Neural cell (in vitro differentiated cells): Measurements from ENCODE around the gene GDPD4. TPM values are rescaled to one million over a fixed set of nuclear protein-coding genes. Genes with fewer than 3 reads are reported as not detected.

ENCODE experiments used
- H2AFZ ChIP-seq: fragments of 200-600, 300-800 bp; sonication (generic), shearing (Covaris generic); 2 replicates; pipeline ENCODE4 v1.6.0; 2014; ENCODE audit warnings: low read depth, mild to moderate bottlenecking, antibody characterized with exemption, low read length, moderate library complexity
- H3F3A ChIP-seq: fragments of 200-600 bp; shearing (Covaris generic); 2 replicates; pipeline ENCODE4 v1.6.1; 2016; ENCODE audit warnings: mild to moderate bottlenecking, moderate library complexity, mixed read lengths, antibody characterized with exemption, low read length; ENCODE audit not compliant: insufficient read depth, poor library complexity, severe bottlenecking
- H3K27ac ChIP-seq: fragments of 200-600, 300-800 bp; sonication (generic), shearing (Covaris generic); 2 replicates; pipeline ENCODE4 v1.5.1; 2014; ENCODE audit warnings: mild to moderate bottlenecking, low read length, moderate library complexity
- H3K27me3 ChIP-seq: fragments of 300-800, 200-600 bp; sonication (generic), shearing (Covaris generic); 2 replicates; pipeline ENCODE4 v1.6.0; 2014; ENCODE audit warnings: mild to moderate bottlenecking, low read depth, low read length, moderate library complexity; ENCODE audit not compliant: insufficient read depth
- H3K36me3 ChIP-seq: fragments of 300-800, 200-600 bp; sonication (generic), shearing (Covaris generic); 2 replicates; pipeline ENCODE4 v1.5.1; 2014; ENCODE audit warnings: mild to moderate bottlenecking, antibody characterized with exemption, low read length, moderate library complexity; ENCODE audit not compliant: insufficient read depth
- H3K4me2 ChIP-seq: fragments of 300-800, 200-600 bp; sonication (generic), shearing (Covaris generic); 2 replicates; pipeline ENCODE4 v1.6.0; 2014; ENCODE audit warnings: mild to moderate bottlenecking, low read length
- H3K4me3 ChIP-seq: fragments of 300-800, 200-600 bp; sonication (generic), shearing (Covaris generic); 2 replicates; pipeline ENCODE4 v1.5.1; 2014; ENCODE audit warnings: mild to moderate bottlenecking, low read length, moderate library complexity
- H3K79me2 ChIP-seq: fragments of 200-600 bp; shearing (Covaris generic); replicated peaks from 2 replicates; pipeline ENCODE4 v1.6.0; 2014; ENCODE audit warnings: mild to moderate bottlenecking, low read length, moderate library complexity; ENCODE audit not compliant: insufficient read depth
- H3K9ac ChIP-seq: fragments of 300-800, 200-600 bp; sonication (generic), shearing (Covaris generic); 2 replicates; pipeline ENCODE4 v1.6.1; 2016; ENCODE audit warnings: mild to moderate bottlenecking, low read length, mixed read lengths
- H3K9me2 ChIP-seq: fragments of 200-600 bp; shearing (Covaris generic); 2 replicates; pipeline ENCODE4 v1.6.1; 2016; ENCODE audit warnings: mild to moderate bottlenecking, low read length, mixed read lengths; ENCODE audit not compliant: insufficient read depth
- H3K9me3 ChIP-seq: fragments of 200-600, 300-800 bp; sonication (generic), shearing (Covaris generic); 2 replicates; pipeline ENCODE4 v1.6.1; 2016; ENCODE audit warnings: mild to moderate bottlenecking, mixed run types, low read length, moderate library complexity, mixed read lengths
- H4K20me1 ChIP-seq: fragments of 200-600 bp; shearing (Covaris generic); 2 replicates; pipeline ENCODE4 v1.6.1; 2016; ENCODE audit warnings: mild to moderate bottlenecking, mixed run types; ENCODE audit not compliant: insufficient read depth
- CTCF ChIP-seq: fragments of 450-650 bp; IDR thresholded peaks from 2 replicates; pipeline ENCODE4 v1.5.1; 2014; ENCODE audit warnings: antibody characterized with exemption, mild to moderate bottlenecking, moderate library complexity; ENCODE audit not compliant: poor library complexity, severe bottlenecking
- EP300 ChIP-seq: fragments of 450-650 bp; conservative IDR thresholded peaks from 2 replicates; pipeline ENCODE4 v1.6.1; 2014; ENCODE audit warnings: antibody characterized with exemption, mild to moderate bottlenecking, moderate library complexity; ENCODE audit not compliant: poor library complexity, severe bottlenecking
- EZH2 ChIP-seq: fragments of 200-600, 300-800 bp; shearing (Covaris generic), sonication (generic); IDR thresholded peaks from 2 replicates; pipeline ENCODE4 v1.6.1; 2014; ENCODE audit warnings: antibody characterized with exemption, low read length, borderline replicate concordance, mild to moderate bottlenecking; ENCODE audit not compliant: insufficient read depth, poor library complexity, severe bottlenecking
- MXI1 ChIP-seq: fragments of 450-650 bp; conservative IDR thresholded peaks from 2 replicates; pipeline ENCODE4 v1.6.1; 2014; ENCODE audit warnings: antibody characterized with exemption, mild to moderate bottlenecking; ENCODE audit not compliant: poor library complexity, severe bottlenecking
- POLR2AphosphoS5 ChIP-seq: IDR thresholded peaks from 2 replicates; pipeline ENCODE4 v1.6.1; 2012
- RAD21 ChIP-seq: fragments of 450-650 bp; conservative IDR thresholded peaks from 2 replicates; pipeline ENCODE4 v1.6.1; 2014; ENCODE audit warnings: antibody characterized with exemption, mild to moderate bottlenecking, moderate library complexity
- SMC3 ChIP-seq: fragments of 450-650 bp; conservative IDR thresholded peaks from 2 replicates; pipeline ENCODE4 v1.6.1; 2014; ENCODE audit warnings: antibody characterized with exemption, mild to moderate bottlenecking, moderate library complexity; ENCODE audit not compliant: poor library complexity
- TAF1 ChIP-seq: IDR thresholded peaks from 2 replicates; pipeline ENCODE4 v1.6.1; 2012; ENCODE audit warnings: low read depth
- polyA minus RNA-seq: library from RNA; depleted of rRNA, polyadenylated mRNA; stranded (reverse); fragments of >200 nt; gene quantifications from 2 replicates; pipeline ENCODE4 v1.2.3, GENCODE V29; 2014
- polyA plus RNA-seq: library from polyadenylated mRNA; depleted of rRNA; stranded (reverse); fragments of >200 nt; gene quantifications from 2 replicates; pipeline ENCODE4 v1.2.3, GENCODE V29; 2014
- TF ChIP-seq, protein P1 (sequence below): IDR thresholded peaks from 2 replicates; pipeline ENCODE4 v1.6.1; 2012; ENCODE audit warnings: borderline replicate concordance

The GDPD4 gene, protein sequence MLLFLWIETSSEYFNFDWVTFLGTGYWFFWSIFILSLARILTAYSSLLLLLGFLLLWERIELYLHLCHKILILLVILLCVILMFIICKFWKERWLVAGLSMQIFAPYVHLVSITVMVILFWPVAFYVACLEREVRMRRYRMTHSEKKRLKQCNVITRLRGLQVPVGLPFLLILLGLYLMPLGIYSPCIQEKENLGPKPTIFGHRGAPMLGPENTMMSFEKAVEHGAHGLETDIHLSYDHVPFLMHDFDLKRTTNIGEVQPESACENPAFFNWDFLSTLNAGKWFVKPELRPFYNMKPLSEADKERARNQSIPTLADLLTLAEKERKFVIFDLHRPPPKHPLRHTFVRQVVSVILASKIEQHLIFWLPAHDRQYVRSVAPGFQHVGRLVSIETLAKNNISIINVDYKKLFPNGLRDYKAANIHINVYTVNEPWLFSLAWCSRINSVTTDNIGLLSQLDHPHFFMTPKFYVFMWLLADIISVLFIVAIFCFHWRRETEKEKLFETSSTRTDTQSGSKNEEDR
- polyA plus RNA-seq (not detected in 2 replicates), polyA minus RNA-seq (not detected in 2 replicates)

DNA sequence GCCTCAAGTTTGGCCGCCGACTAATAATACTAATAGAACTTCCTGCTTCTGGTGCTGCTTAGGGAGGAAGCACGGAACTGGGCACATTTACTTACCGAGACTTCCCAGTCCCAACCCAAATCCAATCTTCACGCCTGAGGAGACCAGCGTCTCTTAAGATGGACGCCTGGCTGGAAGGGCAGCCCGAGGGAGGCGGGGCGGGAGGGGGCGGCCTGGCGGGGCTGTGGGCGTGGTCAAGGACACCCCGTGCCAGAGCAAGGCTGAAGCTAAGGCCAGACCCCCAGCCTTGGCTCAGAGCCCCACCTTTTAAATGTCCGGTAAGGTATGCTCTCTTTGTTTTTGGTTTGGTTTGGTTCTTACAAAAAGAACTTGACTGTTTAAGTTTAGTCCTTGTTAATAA lies at the start of gene GDPD4:
Gene GDPD4, minus strand, starts transcription at position 177 of the 400 bp plus-strand sequence. CDS start 16,549 bp downstream, outside the sequence.
- no peak within 1 kb of the TSS for H2AFZ ChIP-seq
- H3K36me3 ChIP-seq = no peaks in the 10 kb centered on the region
- no peaks in the 10 kb centered on the region for H3K9me3 ChIP-seq
- no peak within 1 kb of the TSS for H3K9ac ChIP-seq
- no peak within 1 kb of the TSS for H3K4me2 ChIP-seq
- no peaks in the 10 kb centered on the region for H3K9me2 ChIP-seq
- no peaks in the 10 kb centered on the region for H3F3A ChIP-seq
- H3K27me3 ChIP-seq = no peaks in the 10 kb centered on the region
- TF ChIP-seq SMC3 (no peak), EZH2 (no peak), CTCF (no peak), EP300 (no peak), TAF1 (no peak), RAD21 (no peak)
- TF ChIP-seq, protein P1, sequence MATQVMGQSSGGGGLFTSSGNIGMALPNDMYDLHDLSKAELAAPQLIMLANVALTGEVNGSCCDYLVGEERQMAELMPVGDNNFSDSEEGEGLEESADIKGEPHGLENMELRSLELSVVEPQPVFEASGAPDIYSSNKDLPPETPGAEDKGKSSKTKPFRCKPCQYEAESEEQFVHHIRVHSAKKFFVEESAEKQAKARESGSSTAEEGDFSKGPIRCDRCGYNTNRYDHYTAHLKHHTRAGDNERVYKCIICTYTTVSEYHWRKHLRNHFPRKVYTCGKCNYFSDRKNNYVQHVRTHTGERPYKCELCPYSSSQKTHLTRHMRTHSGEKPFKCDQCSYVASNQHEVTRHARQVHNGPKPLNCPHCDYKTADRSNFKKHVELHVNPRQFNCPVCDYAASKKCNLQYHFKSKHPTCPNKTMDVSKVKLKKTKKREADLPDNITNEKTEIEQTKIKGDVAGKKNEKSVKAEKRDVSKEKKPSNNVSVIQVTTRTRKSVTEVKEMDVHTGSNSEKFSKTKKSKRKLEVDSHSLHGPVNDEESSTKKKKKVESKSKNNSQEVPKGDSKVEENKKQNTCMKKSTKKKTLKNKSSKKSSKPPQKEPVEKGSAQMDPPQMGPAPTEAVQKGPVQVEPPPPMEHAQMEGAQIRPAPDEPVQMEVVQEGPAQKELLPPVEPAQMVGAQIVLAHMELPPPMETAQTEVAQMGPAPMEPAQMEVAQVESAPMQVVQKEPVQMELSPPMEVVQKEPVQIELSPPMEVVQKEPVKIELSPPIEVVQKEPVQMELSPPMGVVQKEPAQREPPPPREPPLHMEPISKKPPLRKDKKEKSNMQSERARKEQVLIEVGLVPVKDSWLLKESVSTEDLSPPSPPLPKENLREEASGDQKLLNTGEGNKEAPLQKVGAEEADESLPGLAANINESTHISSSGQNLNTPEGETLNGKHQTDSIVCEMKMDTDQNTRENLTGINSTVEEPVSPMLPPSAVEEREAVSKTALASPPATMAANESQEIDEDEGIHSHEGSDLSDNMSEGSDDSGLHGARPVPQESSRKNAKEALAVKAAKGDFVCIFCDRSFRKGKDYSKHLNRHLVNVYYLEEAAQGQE = no peak
- no peaks in the 10 kb centered on the region for H4K20me1 ChIP-seq
- H3K4me3 ChIP-seq = no peak within 1 kb of the TSS
- no peak within 1 kb of the TSS for H3K27ac ChIP-seq
- no peaks in the 10 kb centered on the region for H3K79me2 ChIP-seq

DNA sequence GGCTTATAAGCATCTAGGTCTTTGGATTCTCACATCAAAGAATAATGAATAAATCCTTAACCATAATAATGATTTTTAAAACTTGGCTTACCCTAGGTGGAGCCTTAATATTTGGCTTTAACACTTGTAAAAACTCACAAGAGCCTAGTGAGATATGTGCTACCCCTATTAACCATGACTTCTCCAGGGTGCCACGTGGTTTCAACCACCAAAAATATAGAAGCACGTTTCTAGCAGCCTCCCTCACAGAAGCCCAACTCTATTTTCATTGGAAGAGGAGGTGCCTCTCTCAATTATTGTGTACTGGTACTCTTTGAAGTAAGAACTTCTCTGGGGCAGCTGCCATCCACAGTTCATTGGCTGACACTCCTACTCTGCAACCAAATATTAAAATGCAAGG lies 46.5 kb upstream of the GDPD4 start:
- H3K27me3 ChIP-seq = no peaks in the 10 kb centered on the region
- no peaks in the 10 kb centered on the region for H3F3A ChIP-seq
- H2AFZ ChIP-seq = no peak overlapping the region
- H3K9ac ChIP-seq = no peak overlapping the region
- H3K27ac ChIP-seq = no peak overlapping the region
- H3K4me3 ChIP-seq = no peak overlapping the region
- H4K20me1 ChIP-seq = no peaks in the 10 kb centered on the region
- TF ChIP-seq SMC3 (no peak), RAD21 (no peak), TAF1 (no peak), CTCF (no peak), EZH2 (no peak), MXI1 (no peak), EP300 (no peak), POLR2AphosphoS5 (no peak)
- TF ChIP-seq, protein P1 = no peak
- H3K79me2 ChIP-seq = no peaks in the 10 kb centered on the region
- peaks cover 15% of the 10 kb centered on the region for H3K36me3 ChIP-seq
- H3K9me3 ChIP-seq = no peaks in the 10 kb centered on the region
- no peak overlapping the region for H3K4me2 ChIP-seq
- H3K9me2 ChIP-seq = no peaks in the 10 kb centered on the region
